ENCODE data around the gene CDH4.
"Not testable (repeated sequence)": the region's sequence is repeated elsewhere in the genome, so short reads cannot be mapped to it uniquely, and the experiment has no call there.

Gene CDH4

GRCh38 chr20:61437280-61438206 is 185.5 kb downstream of the CDH4 start:
- no peak for DNase-seq (ENCODE audit: low read depth in 2 of 2)

GRCh38 chr20:61438285-61438684 is 186.2 kb downstream of the CDH4 start:
- no peak for DNase-seq (ENCODE audit: low read depth in 2 of 2)

GRCh38 chr20:61439251-61439650 is 187.2 kb downstream of the CDH4 start:
- no peak for DNase-seq (ENCODE audit: low read depth in 2 of 2)

- no peak for DNase-seq (ENCODE audit: low read depth in 2 of 2)
These were observed 188.5 kb downstream of the CDH4 start for GRCh38 chr20:61440548-61441055.

GRCh38 chr20:61441537-61441936 is 189.5 kb downstream of the CDH4 start:
- no peak for DNase-seq (ENCODE audit: low read depth in 2 of 2)

- no peak for DNase-seq (ENCODE audit: low read depth in 2 of 2)
These were observed 190.1 kb downstream of the CDH4 start for GRCh38 chr20:61442075-61442670.

GRCh38 chr20:61442718-61443117 is 190.7 kb downstream of the CDH4 start:
- DNase-seq (ENCODE audit: low read depth in 2 of 2) = no peak

- DNase-seq (ENCODE audit: low read depth in 2 of 2) = no peak
These were observed 191.5 kb downstream of the CDH4 start for GRCh38 chr20:61443443-61444126.

GRCh38 chr20:61444637-61445036 is 192.6 kb downstream of the CDH4 start:
- DNase-seq (ENCODE audit: low read depth in 2 of 2) = no peak

GRCh38 chr20:61445138-61445537 is 193.1 kb downstream of the CDH4 start:
- DNase-seq (ENCODE audit: low read depth in 2 of 2) = no peak

GRCh38 chr20:61445741-61446140 is 193.7 kb downstream of the CDH4 start:
- DNase-seq (ENCODE audit: low read depth in 2 of 2) = no peak

GRCh38 chr20:61447952-61448351 is 195.9 kb downstream of the CDH4 start:
- no peak for DNase-seq (ENCODE audit: low read depth in 2 of 2)

GRCh38 chr20:61448386-61448785 is 196.3 kb downstream of the CDH4 start:
- no peak for DNase-seq (ENCODE audit: low read depth in 2 of 2)

GRCh38 chr20:61449057-61449609 is 197.1 kb downstream of the CDH4 start:
- DNase-seq (ENCODE audit: low read depth in 2 of 2) = no peak

- DNase-seq (ENCODE audit: low read depth in 2 of 2) = no peak
These were observed 197.9 kb downstream of the CDH4 start for GRCh38 chr20:61449916-61450315.

GRCh38 chr20:61450549-61450948 is 198.5 kb downstream of the CDH4 start:
- DNase-seq (ENCODE audit: low read depth in 2 of 2) = no peak

- DNase-seq (ENCODE audit: low read depth in 2 of 2) = no peak
These were observed 198.9 kb downstream of the CDH4 start for GRCh38 chr20:61451009-61451408.

- no peak for DNase-seq (ENCODE audit: low read depth in 2 of 2)
These were observed 199.9 kb downstream of the CDH4 start for GRCh38 chr20:61451953-61452352.

- DNase-seq (ENCODE audit: low read depth in 2 of 2) = no peak
These were observed 201.2 kb downstream of the CDH4 start for GRCh38 chr20:61453219-61453618.

GRCh38 chr20:61453623-61454022 is 201.6 kb downstream of the CDH4 start:
- DNase-seq (ENCODE audit: low read depth in 2 of 2) = not testable (repeated sequence)

- no peak for DNase-seq (ENCODE audit: low read depth in 2 of 2)
These were observed 202.0 kb downstream of the CDH4 start for GRCh38 chr20:61454053-61454452.

Measured in stimulated activated CD4-positive, alpha-beta T cell treated with anti-CD3 and anti-CD28 coated beads, Interleukin-4, amount 100 ng/mL, for 48 hours (primary cell).